ENCODE data around the gene KCND2.
"Not testable (repeated sequence)": the region's sequence is repeated elsewhere in the genome, so short reads cannot be mapped to it uniquely, and the experiment has no call there.

Gene KCND2

DNA sequence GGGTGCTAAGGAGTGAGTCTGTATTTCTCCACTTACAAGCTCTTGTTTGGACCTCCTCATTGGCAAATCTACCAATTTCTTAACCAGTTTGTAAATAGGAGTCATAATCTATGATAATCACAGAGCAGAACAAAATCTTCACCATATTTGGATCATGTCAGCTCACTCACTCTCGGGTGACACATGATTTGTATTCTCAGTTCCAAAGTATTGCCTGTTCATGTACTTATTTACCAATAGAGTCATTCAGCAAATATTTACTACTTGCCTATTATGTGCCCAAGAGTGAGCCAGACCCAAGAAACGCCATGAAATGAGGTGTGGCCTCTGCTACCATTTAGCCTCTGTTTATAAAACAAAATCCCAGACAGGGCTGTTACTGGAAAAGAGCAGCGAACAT, 470.2 kb downstream of the KCND2 start:
- H3K4me1 ChIP-seq (ENCODE audit: insufficient read depth, low read length): peaks cover 53% of the 10 kb centered on the region

DNA sequence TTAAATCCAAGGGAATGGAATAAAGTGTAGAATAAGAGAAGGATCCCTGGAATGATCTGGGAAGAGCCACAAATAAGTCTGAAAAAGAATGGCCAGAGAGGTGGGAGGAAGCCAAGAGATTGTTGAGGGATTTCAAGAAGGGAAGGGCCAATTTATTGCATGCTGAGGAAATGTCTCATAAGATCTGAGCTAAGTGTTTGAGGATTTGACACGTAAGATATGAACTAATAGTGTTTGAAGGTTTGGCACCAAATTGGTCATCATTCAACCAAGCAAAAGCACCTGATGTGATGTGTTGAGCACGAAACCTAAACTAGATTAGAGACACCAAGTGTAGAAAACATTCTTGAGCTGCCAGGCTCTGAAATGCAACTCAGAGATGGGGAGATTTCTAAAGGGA, 487.1 kb downstream of the KCND2 start:
- 97% methylated on average over 2 of the region's 2 CpGs for WGBS
- H3K4me1 ChIP-seq (ENCODE audit: insufficient read depth, low read length): no peaks in the 10 kb centered on the region
- H3K27me3 ChIP-seq (ENCODE audit: insufficient read depth, low read length): no peaks in the 10 kb centered on the region

More for the DNA sequence above, 470.2 kb downstream of the KCND2 start:
- Histone ChIP-seq H3K9me3 (ENCODE audit: insufficient read depth, low read depth, low read length) (no peaks in the 10 kb centered on the region), H3K4me3 (ENCODE audit: low read length) (no peak overlapping the region), H3K36me3 (ENCODE audit: insufficient read depth, low read length) (no peaks in the 10 kb centered on the region), H3K27me3 (ENCODE audit: insufficient read depth, low read length) (no peaks in the 10 kb centered on the region), H3K27ac (ENCODE audit: low read depth, low read length) (0 out of 2 replicates have a peak overlapping the region, but pooled peaks have one; percentile 4), H3K9ac (ENCODE audit: low read depth, low read length) (no peak overlapping the region)
- 94% methylated on average over 3 of the region's 3 CpGs for WGBS

DNA sequence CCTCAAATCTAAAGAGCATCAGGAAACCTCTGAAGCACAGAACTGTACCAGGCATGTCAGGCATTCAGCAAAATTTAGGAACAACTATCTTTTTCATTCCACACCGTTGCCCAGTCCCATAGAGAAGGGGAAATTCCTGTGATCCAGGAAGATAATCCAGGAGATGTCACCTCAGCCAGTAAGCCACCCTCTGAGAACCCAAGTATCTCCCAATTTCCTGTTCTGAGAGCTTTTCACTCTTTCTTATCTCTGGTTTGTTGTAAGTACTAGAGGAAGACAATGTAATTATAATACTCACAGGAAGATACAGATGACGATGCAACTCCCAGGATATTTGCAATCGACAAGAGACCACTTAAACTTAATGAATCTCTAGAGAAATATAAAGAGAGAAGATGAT, 487.9 kb downstream of the KCND2 start:
- 81% methylated on average over 1 of the region's 3 CpGs for WGBS
- H3K9ac ChIP-seq (ENCODE audit: low read depth, low read length): no peak overlapping the region
- H3K4me3 ChIP-seq (ENCODE audit: low read length): no peak overlapping the region
- no peak overlapping the region for H3K27ac ChIP-seq (ENCODE audit: low read depth, low read length)
- H3K36me3 ChIP-seq (ENCODE audit: insufficient read depth, low read length): no peaks in the 10 kb centered on the region
- no peaks in the 10 kb centered on the region for H3K27me3 ChIP-seq (ENCODE audit: insufficient read depth, low read length)
- H3K4me1 ChIP-seq (ENCODE audit: insufficient read depth, low read length): no peaks in the 10 kb centered on the region
- no peaks in the 10 kb centered on the region for H3K9me3 ChIP-seq (ENCODE audit: insufficient read depth, low read depth, low read length)

More for the DNA sequence above, 487.1 kb downstream of the KCND2 start:
- Histone ChIP-seq H3K36me3 (ENCODE audit: insufficient read depth, low read length) (no peaks in the 10 kb centered on the region), H3K9me3 (ENCODE audit: insufficient read depth, low read depth, low read length) (no peaks in the 10 kb centered on the region), H3K4me3 (ENCODE audit: low read length) (no peak overlapping the region), H3K27ac (ENCODE audit: low read depth, low read length) (no peak overlapping the region), H3K9ac (ENCODE audit: low read depth, low read length) (no peak overlapping the region)

DNA sequence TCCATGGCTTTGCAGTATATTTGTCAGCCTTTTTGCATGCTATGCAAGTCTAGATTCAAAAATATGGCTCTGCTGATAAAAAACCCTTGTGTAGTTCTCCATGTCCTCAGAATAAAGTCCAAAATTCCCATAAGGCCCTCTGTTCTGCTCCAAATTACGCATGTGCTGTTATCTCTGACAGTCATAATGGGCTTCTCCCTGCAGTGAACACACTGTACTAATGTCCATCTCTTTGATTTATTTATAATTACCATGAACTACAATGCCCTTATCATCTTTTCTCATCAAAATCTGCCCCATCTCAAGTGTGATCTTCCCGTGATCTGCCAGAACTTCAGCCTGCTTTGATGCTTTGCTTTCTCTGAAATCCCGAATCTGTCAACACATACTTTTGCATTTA, 497.2 kb downstream of the KCND2 start:
- no peak overlapping the region for H3K27ac ChIP-seq (ENCODE audit: low read depth, low read length)
- WGBS: 89% methylated on average over 3 of the region's 3 CpGs
- H3K27me3 ChIP-seq (ENCODE audit: insufficient read depth, low read length): no peaks in the 10 kb centered on the region
- H3K36me3 ChIP-seq (ENCODE audit: insufficient read depth, low read length): no peaks in the 10 kb centered on the region
- no peaks in the 10 kb centered on the region for H3K9me3 ChIP-seq (ENCODE audit: insufficient read depth, low read depth, low read length)
- H3K4me1 ChIP-seq (ENCODE audit: insufficient read depth, low read length): peaks cover 15% of the 10 kb centered on the region
- H3K9ac ChIP-seq (ENCODE audit: low read depth, low read length): no peak overlapping the region
- no peak overlapping the region for H3K4me3 ChIP-seq (ENCODE audit: low read length)

DNA sequence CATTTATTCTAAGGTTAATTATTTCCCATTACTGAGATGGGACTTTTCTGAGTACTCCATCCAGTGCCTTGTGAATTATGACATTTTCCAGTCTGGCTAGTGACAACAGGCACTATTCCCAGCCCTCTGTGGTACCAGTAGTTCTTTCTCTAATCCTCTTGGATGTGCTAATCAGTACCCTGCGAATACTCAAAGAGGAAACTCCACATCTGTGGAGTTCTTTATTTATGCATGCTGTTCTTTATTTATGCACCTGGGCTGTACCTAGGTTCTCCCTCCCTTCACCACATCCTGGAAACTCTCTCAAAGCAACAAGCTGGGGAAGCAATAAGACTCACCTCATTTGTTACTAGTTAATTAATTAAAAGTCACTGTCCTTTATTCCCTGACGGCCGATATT, 501.5 kb downstream of the KCND2 start:
- Histone ChIP-seq H3K9me3 (ENCODE audit: insufficient read depth, low read depth, low read length) (no peaks in the 10 kb centered on the region), H3K27me3 (ENCODE audit: insufficient read depth, low read length) (no peaks in the 10 kb centered on the region), H3K36me3 (ENCODE audit: insufficient read depth, low read length) (no peaks in the 10 kb centered on the region), H3K4me1 (ENCODE audit: insufficient read depth, low read length) (peaks cover 23% of the 10 kb centered on the region), H3K9ac (ENCODE audit: low read depth, low read length) (no peak overlapping the region), H3K27ac (ENCODE audit: low read depth, low read length) (no peak overlapping the region), H3K4me3 (ENCODE audit: low read length) (no peak overlapping the region)
- WGBS: 57% methylated on average over 3 of the region's 3 CpGs

DNA sequence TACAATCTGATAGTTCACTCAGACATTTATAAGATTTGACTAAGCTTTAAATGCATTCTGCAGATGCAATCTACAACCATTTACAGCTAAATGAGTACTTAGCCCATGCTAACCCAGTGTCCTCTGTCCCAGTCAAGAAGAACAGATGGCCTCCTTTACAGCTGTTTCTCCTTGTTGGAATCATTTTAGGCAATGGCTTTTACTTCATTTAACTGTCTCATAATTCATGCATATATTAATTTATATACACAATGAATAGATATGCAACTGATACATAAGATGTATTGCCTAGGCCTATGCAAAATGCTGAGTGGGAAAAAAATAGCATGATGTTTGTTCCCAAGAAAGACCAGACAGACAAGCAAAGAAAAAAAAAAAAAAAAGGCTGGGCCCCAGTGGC, 502.8 kb downstream of the KCND2 start:
- H3K9me3 ChIP-seq (ENCODE audit: insufficient read depth, low read depth, low read length): no peaks in the 10 kb centered on the region
- no peaks in the 10 kb centered on the region for H3K27me3 ChIP-seq (ENCODE audit: insufficient read depth, low read length)
- H3K9ac ChIP-seq (ENCODE audit: low read depth, low read length): no peak overlapping the region
- 0 out of 2 replicates have a peak overlapping the region, but pooled peaks have one; percentile 21 for H3K27ac ChIP-seq (ENCODE audit: low read depth, low read length)
- H3K36me3 ChIP-seq (ENCODE audit: insufficient read depth, low read length): no peaks in the 10 kb centered on the region
- H3K4me1 ChIP-seq (ENCODE audit: insufficient read depth, low read length): peaks cover 23% of the 10 kb centered on the region
- H3K4me3 ChIP-seq (ENCODE audit: low read length): no peak overlapping the region

DNA sequence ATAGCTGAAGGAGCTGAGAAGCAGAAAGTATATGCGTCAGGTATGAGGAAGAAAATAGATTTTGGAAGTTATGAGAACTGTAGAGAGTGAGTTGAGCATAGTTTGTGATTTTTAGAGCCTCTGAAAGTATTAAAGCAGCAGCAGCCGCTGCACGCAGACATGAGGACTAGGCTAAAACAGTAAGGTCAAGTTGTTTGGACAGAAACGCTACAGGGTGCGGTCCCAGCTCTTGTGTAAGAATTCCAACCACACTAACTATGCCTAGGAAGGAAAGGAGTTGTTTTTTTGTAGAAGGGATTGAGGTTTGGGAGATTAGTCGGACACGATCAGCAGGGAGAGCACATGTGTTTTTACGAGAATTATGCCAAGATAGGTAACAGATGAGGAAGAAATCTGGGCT, 506.1 kb downstream of the KCND2 start:
- H3K4me3 ChIP-seq (ENCODE audit: low read length); H3K36me3 ChIP-seq (ENCODE audit: insufficient read depth, low read length); H3K27ac ChIP-seq (ENCODE audit: low read depth, low read length); H3K27me3 ChIP-seq (ENCODE audit: insufficient read depth, low read length); H3K9me3 ChIP-seq (ENCODE audit: insufficient read depth, low read depth, low read length); H3K9ac ChIP-seq (ENCODE audit: low read depth, low read length): not testable (repeated sequence)
- 96% methylated on average over 8 of the region's 8 CpGs for WGBS
- H3K4me1 ChIP-seq (ENCODE audit: insufficient read depth, low read length): peaks cover 19% of the 10 kb centered on the region

DNA sequence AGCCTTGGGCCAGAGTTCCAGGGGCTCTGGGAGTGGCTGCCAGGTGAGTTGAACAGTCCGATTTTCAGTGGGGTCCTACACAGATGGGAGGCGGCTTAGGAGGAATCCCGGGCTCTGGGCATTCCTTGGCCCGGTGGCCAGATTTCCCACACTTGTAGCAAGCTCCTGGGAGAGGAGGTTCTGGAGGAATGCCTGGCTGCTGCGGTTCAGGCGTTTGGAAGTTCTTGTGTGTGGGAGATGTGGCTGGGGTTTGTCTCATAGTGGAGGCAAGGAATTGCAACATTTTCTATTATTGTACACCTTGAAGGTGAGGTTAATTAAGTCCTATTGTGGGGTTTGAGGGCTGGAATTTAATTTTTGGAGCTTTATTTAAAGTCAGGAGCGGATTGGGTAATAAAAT, 507.5 kb downstream of the KCND2 start:
- not testable (repeated sequence) for H3K27me3 ChIP-seq (ENCODE audit: insufficient read depth, low read length); H3K9ac ChIP-seq (ENCODE audit: low read depth, low read length); H3K4me3 ChIP-seq (ENCODE audit: low read length); H3K9me3 ChIP-seq (ENCODE audit: insufficient read depth, low read depth, low read length); H3K27ac ChIP-seq (ENCODE audit: low read depth, low read length); H3K36me3 ChIP-seq (ENCODE audit: insufficient read depth, low read length)
- H3K4me1 ChIP-seq (ENCODE audit: insufficient read depth, low read length): peaks cover 16% of the 10 kb centered on the region
- 92% methylated on average over 7 of the region's 7 CpGs for WGBS

DNA sequence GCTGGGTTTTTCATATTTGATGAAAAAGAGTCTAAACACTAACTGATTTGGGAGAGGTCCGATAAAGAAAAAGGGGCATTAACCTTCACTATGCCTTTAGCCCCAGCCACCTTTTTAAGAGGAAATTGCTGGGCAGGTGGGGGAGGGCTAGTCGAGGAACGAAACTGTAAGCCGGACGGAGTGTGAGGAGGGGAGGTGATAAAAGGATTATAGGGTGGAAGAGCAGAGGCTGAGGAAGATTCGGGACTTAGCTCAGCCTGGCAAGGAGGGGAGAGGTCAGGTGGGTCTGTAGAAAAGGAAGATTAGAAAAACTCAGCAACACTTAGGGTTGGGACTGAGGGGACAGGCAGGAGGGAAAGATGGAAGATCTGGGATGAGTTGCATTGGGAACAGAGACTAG, 508.0 kb downstream of the KCND2 start:
- Histone ChIP-seq H3K4me1 (ENCODE audit: insufficient read depth, low read length) (peaks cover 15% of the 10 kb centered on the region), H3K9ac (ENCODE audit: low read depth, low read length) (no peak overlapping the region), H3K9me3 (ENCODE audit: insufficient read depth, low read depth, low read length) (no peaks in the 10 kb centered on the region), H3K4me3 (ENCODE audit: low read length) (no peak overlapping the region), H3K27me3 (ENCODE audit: insufficient read depth, low read length) (no peaks in the 10 kb centered on the region), H3K27ac (ENCODE audit: low read depth, low read length) (no peak overlapping the region), H3K36me3 (ENCODE audit: insufficient read depth, low read length) (no peaks in the 10 kb centered on the region)
- WGBS: 78% methylated on average over 6 of the region's 6 CpGs

DNA sequence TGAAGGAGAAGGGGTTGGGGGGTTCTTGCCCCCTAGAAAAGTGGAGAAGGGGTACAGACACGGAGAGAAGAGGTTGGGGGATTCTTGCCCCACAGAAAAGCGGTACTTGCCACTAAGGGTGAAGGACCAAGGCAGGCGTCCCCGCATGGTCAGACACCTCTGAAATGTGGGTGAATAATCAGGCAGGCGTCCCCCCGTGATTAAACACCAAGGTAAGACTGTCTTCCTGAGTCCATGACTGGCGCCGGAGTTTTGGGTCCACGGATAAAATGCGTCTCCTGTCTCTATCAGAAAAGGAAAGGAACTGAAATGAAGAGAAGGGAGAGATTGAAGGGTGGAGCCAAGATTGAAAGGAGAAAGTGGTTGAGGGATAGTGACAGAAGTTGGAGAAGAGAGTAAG, 508.9 kb downstream of the KCND2 start:
- not testable (repeated sequence) for H3K9ac ChIP-seq (ENCODE audit: low read depth, low read length); H3K4me3 ChIP-seq (ENCODE audit: low read length); H3K36me3 ChIP-seq (ENCODE audit: insufficient read depth, low read length); H3K27me3 ChIP-seq (ENCODE audit: insufficient read depth, low read length); H3K9me3 ChIP-seq (ENCODE audit: insufficient read depth, low read depth, low read length); H3K27ac ChIP-seq (ENCODE audit: low read depth, low read length)
- peaks cover 15% of the 10 kb centered on the region for H3K4me1 ChIP-seq (ENCODE audit: insufficient read depth, low read length)
- 96% methylated on average over 10 of the region's 10 CpGs for WGBS

DNA sequence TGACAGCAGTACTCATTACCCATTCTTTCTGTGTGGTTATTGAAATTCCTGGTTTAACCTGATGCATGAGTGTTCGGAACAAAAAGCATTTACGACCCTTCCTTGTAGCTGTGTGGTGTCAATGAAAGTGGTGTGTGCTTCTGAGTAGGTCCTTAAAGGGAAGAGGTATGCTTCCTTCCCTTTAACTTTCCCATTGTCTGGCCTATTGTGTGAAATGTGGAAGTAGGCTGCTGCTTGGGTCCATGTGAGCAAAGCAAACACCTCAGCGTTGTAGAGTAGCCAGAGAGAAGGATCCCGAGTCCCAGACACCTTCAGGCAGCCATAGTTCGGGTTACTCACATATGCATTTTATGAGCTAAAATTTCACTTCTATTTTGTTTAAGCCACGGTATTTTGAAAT, 510.3 kb downstream of the KCND2 start:
- H3K4me3 ChIP-seq (ENCODE audit: low read length): no peak overlapping the region
- no peak overlapping the region for H3K9ac ChIP-seq (ENCODE audit: low read depth, low read length)
- no peaks in the 10 kb centered on the region for H3K36me3 ChIP-seq (ENCODE audit: insufficient read depth, low read length)
- no peaks in the 10 kb centered on the region for H3K27me3 ChIP-seq (ENCODE audit: insufficient read depth, low read length)
- no peak overlapping the region for H3K27ac ChIP-seq (ENCODE audit: low read depth, low read length)
- H3K9me3 ChIP-seq (ENCODE audit: insufficient read depth, low read depth, low read length): no peaks in the 10 kb centered on the region
- 90% methylated on average over 6 of the region's 6 CpGs for WGBS
- peaks cover 15% of the 10 kb centered on the region for H3K4me1 ChIP-seq (ENCODE audit: insufficient read depth, low read length)

DNA sequence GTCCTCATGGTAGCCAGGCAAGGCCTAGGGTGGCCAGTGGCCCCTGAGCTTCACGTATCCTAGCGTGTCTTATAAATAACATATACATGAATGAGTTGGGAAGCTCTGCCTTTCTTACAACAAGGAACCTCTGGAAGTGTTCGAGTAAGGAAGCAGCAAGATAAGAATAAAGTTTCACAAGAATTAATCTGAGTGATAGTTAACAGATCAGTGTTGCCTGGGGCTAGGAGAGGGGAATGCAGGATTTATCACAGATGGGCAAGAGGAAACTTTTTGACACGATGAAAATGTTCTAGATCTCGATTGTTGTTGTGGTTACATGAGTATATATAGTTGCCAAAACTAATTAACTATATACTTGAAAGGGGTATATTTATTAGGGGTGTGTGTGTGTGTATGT, 510.7 kb downstream of the KCND2 start:
- Histone ChIP-seq H3K27ac (ENCODE audit: low read depth, low read length) (no peak overlapping the region), H3K36me3 (ENCODE audit: insufficient read depth, low read length) (no peaks in the 10 kb centered on the region), H3K9me3 (ENCODE audit: insufficient read depth, low read depth, low read length) (no peaks in the 10 kb centered on the region), H3K4me1 (ENCODE audit: insufficient read depth, low read length) (peaks cover 15% of the 10 kb centered on the region), H3K27me3 (ENCODE audit: insufficient read depth, low read length) (no peaks in the 10 kb centered on the region), H3K4me3 (ENCODE audit: low read length) (no peak overlapping the region), H3K9ac (ENCODE audit: low read depth, low read length) (no peak overlapping the region)
- WGBS: 87% methylated on average over 5 of the region's 5 CpGs
